GM12878 (cell line): ENCODE data around the gene ARID1A. TPM values are rescaled to one million over a fixed set of nuclear protein-coding genes. Genes with fewer than 3 reads are reported as not detected.

Experiments
- ATAC-seq: fragments of 200-7000 bp; cut with Tn5 transposase; 3 replicates; pipeline ENCODE4 v1.9.1; 2020; ENCODE audit warnings: mild to moderate bottlenecking, moderate library complexity
- BruUV-seq: library from RNA; stranded (reverse); fragments of 400-500 nt; replicated peaks from 2 replicates; lab custom pipeline; 2021; lab: Mats Ljungman, UMichigan
- CTCF ChIA-PET: fragments of 300-600 bp; sonication (Branson Sonifier 250); formaldehyde crosslinking; extraction: SDS; loops from one replicate; lab custom pipeline; 2021; ENCODE audit warnings: inconsistent platforms; lab: Yijun Ruan, JAX
- POLR2A ChIA-PET: fragments of 350-600 bp; formaldehyde crosslinking; extraction: SDS; loops from one replicate; lab custom pipeline; 2021; ENCODE audit warnings: inconsistent platforms; lab: Charles Lee
- RAD21 ChIA-PET: fragments of 300-600 bp; sonication (Branson Sonifier 250); formaldehyde crosslinking; loops from one replicate; lab custom pipeline; 2023; ENCODE audit warnings: antibody characterized with exemption; ENCODE audit not compliant: unreplicated experiment; lab: Charles Lee
- SMC1A ChIA-PET: fragments of 300-600 bp; sonication (Branson Sonifier 250); formaldehyde crosslinking; loops from one replicate; lab custom pipeline; 2023; ENCODE audit not compliant: unreplicated experiment, uncharacterized antibody; lab: Charles Lee
- DNase-seq: peaks from one replicate; pipeline ENCODE4 v3.0.0-alpha.2; 2011; ENCODE audit warnings: low read depth, low spot score
- FAIRE-seq: peaks from 3 replicates; lab custom pipeline; 2011; peaks lifted over from hg19 to GRCh38; lab: Jason Lieb, UNC
- H2AFZ ChIP-seq: 2 replicates; pipeline ENCODE4 v1.6.0; 2011; ENCODE audit warnings: low read depth, low read length, control low read depth; ENCODE audit not compliant: control insufficient read depth
- H3K27ac ChIP-seq: 2 replicates; pipeline ENCODE4 v1.5.1; 2011; ENCODE audit warnings: control low read depth; ENCODE audit not compliant: control insufficient read depth, insufficient read depth
- H3K27me3 ChIP-seq, 2 experiments: replicated peaks in 1 of 2; 2 replicates each; pipeline versions ENCODE4 v1.6.0 to v1.6.1; 2011; ENCODE audit warnings: low read length in 1 of 2; ENCODE audit not compliant: control insufficient read depth in 2 of 2, insufficient read depth in 2 of 2
- H3K36me3 ChIP-seq, 2 experiments: 2 replicates each; pipeline ENCODE4 v1.5.1; 2011; ENCODE audit warnings: low read length in 1 of 2; ENCODE audit not compliant: control insufficient read depth in 2 of 2, insufficient read depth in 2 of 2
- H3K4me1 ChIP-seq: 2 replicates; pipeline ENCODE4 v1.6.1; 2011; ENCODE audit warnings: mild to moderate bottlenecking, low read length, moderate library complexity, mixed read lengths; ENCODE audit not compliant: control insufficient read depth, insufficient read depth
- H3K4me2 ChIP-seq: 2 replicates; pipeline ENCODE4 v1.6.0; 2011; ENCODE audit warnings: control low read depth; ENCODE audit not compliant: control insufficient read depth, insufficient read depth
- H3K4me3 ChIP-seq: fragments of 200-600 bp; sonication (generic); 2 replicates; pipeline ENCODE4 v1.5.1; 2016
- H3K79me2 ChIP-seq: 2 replicates; pipeline ENCODE4 v1.6.0; 2011; ENCODE audit warnings: low read length; ENCODE audit not compliant: control insufficient read depth, insufficient read depth
- H3K9ac ChIP-seq: 2 replicates; pipeline ENCODE4 v1.8.0; 2011; ENCODE audit warnings: low read length, control low read depth, mixed read lengths; ENCODE audit not compliant: control insufficient read depth, insufficient read depth
- H3K9me3 ChIP-seq: replicated peaks from 3 replicates; pipeline ENCODE4 v1.5.1; 2011; ENCODE audit warnings: mild to moderate bottlenecking, low read length; ENCODE audit not compliant: control insufficient read depth, insufficient read depth
- H4K20me1 ChIP-seq: 2 replicates; pipeline ENCODE4 v1.6.0; 2011; ENCODE audit not compliant: control insufficient read depth, insufficient read depth
- ATF2 ChIP-seq: IDR thresholded peaks from 2 replicates; pipeline ENCODE4 v1.6.1; 2012; ENCODE audit warnings: low read length, inconsistent platforms
- CBFB ChIP-seq: IDR thresholded peaks from 2 replicates; pipeline ENCODE4 v1.6.1; 2016; ENCODE audit warnings: antibody characterized with exemption, low read depth
- CHD4 ChIP-seq: fragments of 200-600 bp; sonication (generic); IDR thresholded peaks from 2 replicates; pipeline ENCODE4 v1.6.1; 2016; ENCODE audit warnings: mild to moderate bottlenecking
- LARP7 ChIP-seq: fragments of 450-650 bp; IDR thresholded peaks from 2 replicates; pipeline ENCODE4 v1.6.1; 2017; ENCODE audit warnings: mild to moderate bottlenecking
- POLR2A ChIP-seq: IDR thresholded peaks from 2 replicates; pipeline ENCODE4 v1.6.1; 2011; ENCODE audit warnings: low read depth, mild to moderate bottlenecking, low read length
- POLR2AphosphoS2 ChIP-seq: IDR thresholded peaks from 2 replicates; pipeline ENCODE4 v1.6.1; 2011; ENCODE audit warnings: low read depth, mild to moderate bottlenecking, low read length, improper control_type of control experiment, moderate library complexity
- RFX5 ChIP-seq: IDR thresholded peaks from 2 replicates; pipeline ENCODE4 v1.6.1; 2011; ENCODE audit warnings: low read depth, low read length, improper control_type of control experiment
- TAF1 ChIP-seq: IDR thresholded peaks from 2 replicates; pipeline ENCODE4 v1.6.1; 2011; ENCODE audit warnings: mild to moderate bottlenecking, low read depth, low read length, borderline replicate concordance
- YY1 ChIP-seq: IDR thresholded peaks from 2 replicates; pipeline ENCODE4 v1.6.1; 2011; ENCODE audit warnings: low read depth, mild to moderate bottlenecking, low read length
- ZBED1 ChIP-seq: IDR thresholded peaks from 2 replicates; pipeline ENCODE4 v1.6.1; 2016; ENCODE audit warnings: borderline replicate concordance
- ZBTB33 ChIP-seq: fragments of 450-650 bp; IDR thresholded peaks from 2 replicates; pipeline ENCODE4 v1.6.1; 2017; ENCODE audit warnings: mild to moderate bottlenecking
- ZNF622 ChIP-seq: fragments of 450-650 bp; IDR thresholded peaks from 2 replicates; pipeline ENCODE4 v1.6.1; 2017; ENCODE audit warnings: mild to moderate bottlenecking, inconsistent platforms
- WGBS: methylation state at CpG from one replicate; pipeline ENCODE4 v1.1.6; 2016; ENCODE audit warnings: low lambda C conversion rate; ENCODE audit not compliant: insufficient replicate concordance, insufficient coverage; ENCODE audit errors: missing lambda C conversion rate; 5-methylcytosine and 5-hydroxymethylcytosine counted together
- in situ Hi-C: fragments of 300-500 bp; cut with MboI; formaldehyde crosslinking; loops from 9 replicates; pipeline ENCODE4 v1.14.3; 2018; ENCODE audit warnings: mixed read lengths
- intact Hi-C: fragments of 100-400 bp; cut with micrococcal nuclease; formaldehyde crosslinking; loops from one replicate; pipeline ENCODE4 v1.14.2; 2022; ENCODE audit not compliant: unreplicated experiment
- polyA plus RNA-seq, 11 experiments: library from polyadenylated mRNA; depleted of rRNA in 4 of 11; unstranded in 6 of 11; stranded (reverse) in 5 of 11; fragments of >200 nt; fragmentation: Nextera tagmentation in 4 of 11; fragmentation: Illumina TruSeq in 1 of 11; extraction: Ambion mirVana in 4 of 11; extraction: Trizol in 1 of 11; gene quantifications; 1 replicate in 1 of 11; 2 replicates in 10 of 11; pipeline versions ENCODE4 v1.2.1 to v1.2.3, GENCODE V29; 2011 to 2016; ENCODE audit warnings: inconsistent platforms in 2 of 11, missing spikeins in 2 of 11, low read depth in 1 of 11
- total RNA-seq, 4 experiments: library from RNA; depleted of rRNA in 3 of 4; stranded (reverse); fragments of >200 nt in 3 of 4; fragmentation: Illumina TruSeq in 1 of 4; extraction: Trizol in 1 of 4; gene quantifications; 2 replicates each; pipeline versions ENCODE4 v1.2.1 to v1.2.3, GENCODE V29; 2013 to 2021
- TF ChIP-seq, protein P1 (sequence below): IDR thresholded peaks from 2 replicates; pipeline ENCODE4 v1.6.1; 2011; ENCODE audit warnings: borderline replicate concordance, low read depth, mild to moderate bottlenecking, moderate library complexity, mixed read lengths, low read length; ENCODE audit not compliant: insufficient read depth; ENCODE audit errors: extremely low read length
- TF ChIP-seq, protein P2 (sequence below): fragments of 450-650 bp; IDR thresholded peaks from 2 replicates; pipeline ENCODE4 v1.6.1; 2017; ENCODE audit warnings: mild to moderate bottlenecking, low read depth, inconsistent platforms; ENCODE audit not compliant: poor library complexity, severe bottlenecking
- TF ChIP-seq, protein P3 (sequence below): IDR thresholded peaks from 2 replicates; pipeline ENCODE4 v1.6.1; 2011; ENCODE audit warnings: low read depth, mild to moderate bottlenecking, low read length, moderate library complexity, borderline replicate concordance; ENCODE audit errors: extremely low read depth
- TF ChIP-seq, protein P4 (sequence below): fragments of 450-650 bp; IDR thresholded peaks from 2 replicates; pipeline ENCODE4 v1.6.1; 2014; ENCODE audit warnings: mild to moderate bottlenecking

Gene ARID1A
- total and polyA plus RNA-seq, 10 of the 15 experiments (the other 5 are each of a cell fraction or from before 2014, with no cell fraction given): 10.0 to 98.0 (median 23.5) TPM

- Histone ChIP-seq H3K79me2 (peaks cover 14% of the 10 kb centered on the region), H3K36me3 (peaks cover 30 to 44% of the 10 kb centered on the region in 2 experiments), H4K20me1 (0 out of 2 replicates have a peak, but pooled peaks cover 5% of the 10 kb centered on the region), H3K27me3 (no peaks in the 10 kb centered on the region), H3K27ac (no peak overlapping the region), H3K4me2 (no peak overlapping the region), H3K9me3 (no peaks in the 10 kb centered on the region), H3K4me3 (no peak overlapping the region), H2AFZ (no peak overlapping the region), H3K9ac (no peak overlapping the region), H3K4me1 (no peaks in the 10 kb centered on the region)
- ChIA-PET POLR2A (interaction anchor here (1.0 kb wide), 1 partner anchor 12 kb away, joined by 4 read pairs; no protein-coding TSS in a partner anchor), SMC1A (interaction anchor here (0.8 to 1.2 kb wide), 2 partner anchors 27 to 62 kb away, joined by 3 to 4 read pairs; no protein-coding TSS in a partner anchor), CTCF (interaction anchor here (1.0 to 2.9 kb wide), 2 partner anchors 10 to 150 kb away, joined by 3 to 7 read pairs; no protein-coding TSS in a partner anchor), RAD21 (no interaction called here)
- TF ChIP-seq, protein P1, sequence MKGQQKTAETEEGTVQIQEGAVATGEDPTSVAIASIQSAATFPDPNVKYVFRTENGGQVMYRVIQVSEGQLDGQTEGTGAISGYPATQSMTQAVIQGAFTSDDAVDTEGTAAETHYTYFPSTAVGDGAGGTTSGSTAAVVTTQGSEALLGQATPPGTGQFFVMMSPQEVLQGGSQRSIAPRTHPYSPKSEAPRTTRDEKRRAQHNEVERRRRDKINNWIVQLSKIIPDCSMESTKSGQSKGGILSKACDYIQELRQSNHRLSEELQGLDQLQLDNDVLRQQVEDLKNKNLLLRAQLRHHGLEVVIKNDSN: no peak
- TF ChIP-seq YY1 (no peak), CHD4 (no peak), TAF1 (no peak), LARP7 (no peak), POLR2AphosphoS2 (no peak), ZBTB33 (no peak), ZBED1 (no peak), POLR2A (no peak), ZNF622 (no peak), RFX5 (no peak), ATF2 (no peak), CBFB (no peak)
- TF ChIP-seq, protein P2, sequence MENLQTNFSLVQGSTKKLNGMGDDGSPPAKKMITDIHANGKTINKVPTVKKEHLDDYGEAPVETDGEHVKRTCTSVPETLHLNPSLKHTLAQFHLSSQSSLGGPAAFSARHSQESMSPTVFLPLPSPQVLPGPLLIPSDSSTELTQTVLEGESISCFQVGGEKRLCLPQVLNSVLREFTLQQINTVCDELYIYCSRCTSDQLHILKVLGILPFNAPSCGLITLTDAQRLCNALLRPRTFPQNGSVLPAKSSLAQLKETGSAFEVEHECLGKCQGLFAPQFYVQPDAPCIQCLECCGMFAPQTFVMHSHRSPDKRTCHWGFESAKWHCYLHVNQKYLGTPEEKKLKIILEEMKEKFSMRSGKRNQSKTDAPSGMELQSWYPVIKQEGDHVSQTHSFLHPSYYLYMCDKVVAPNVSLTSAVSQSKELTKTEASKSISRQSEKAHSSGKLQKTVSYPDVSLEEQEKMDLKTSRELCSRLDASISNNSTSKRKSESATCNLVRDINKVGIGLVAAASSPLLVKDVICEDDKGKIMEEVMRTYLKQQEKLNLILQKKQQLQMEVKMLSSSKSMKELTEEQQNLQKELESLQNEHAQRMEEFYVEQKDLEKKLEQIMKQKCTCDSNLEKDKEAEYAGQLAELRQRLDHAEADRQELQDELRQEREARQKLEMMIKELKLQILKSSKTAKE: no peak
- TF ChIP-seq, protein P3, sequence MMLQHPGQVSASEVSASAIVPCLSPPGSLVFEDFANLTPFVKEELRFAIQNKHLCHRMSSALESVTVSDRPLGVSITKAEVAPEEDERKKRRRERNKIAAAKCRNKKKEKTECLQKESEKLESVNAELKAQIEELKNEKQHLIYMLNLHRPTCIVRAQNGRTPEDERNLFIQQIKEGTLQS: no peak
- TF ChIP-seq, protein P4, sequence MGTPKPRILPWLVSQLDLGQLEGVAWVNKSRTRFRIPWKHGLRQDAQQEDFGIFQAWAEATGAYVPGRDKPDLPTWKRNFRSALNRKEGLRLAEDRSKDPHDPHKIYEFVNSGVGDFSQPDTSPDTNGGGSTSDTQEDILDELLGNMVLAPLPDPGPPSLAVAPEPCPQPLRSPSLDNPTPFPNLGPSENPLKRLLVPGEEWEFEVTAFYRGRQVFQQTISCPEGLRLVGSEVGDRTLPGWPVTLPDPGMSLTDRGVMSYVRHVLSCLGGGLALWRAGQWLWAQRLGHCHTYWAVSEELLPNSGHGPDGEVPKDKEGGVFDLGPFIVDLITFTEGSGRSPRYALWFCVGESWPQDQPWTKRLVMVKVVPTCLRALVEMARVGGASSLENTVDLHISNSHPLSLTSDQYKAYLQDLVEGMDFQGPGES: no peak
- DNase-seq (no peak), FAIRE-seq (no peak), ATAC-seq (no peak)
- in situ Hi-C loops: no loop called here
- no TSS peak for BruUV-seq
- 78% methylated on average over 5 of the region's 5 CpGs for WGBS
- intact Hi-C loops: no loop called here
Measured at GRCh38 chr1:26754086-26754874, 58.5 kb downstream of the ARID1A start.
